Measurements from ENCODE around the gene OR6K3. TPM values are rescaled to one million over a fixed set of nuclear protein-coding genes. Genes with fewer than 3 reads are reported as not detected.

Gene OR6K3
- total RNA-seq, result not detected in 2 replicates

GRCh38 chr1:158720620-158721019, at the start of gene OR6K3:
OR6K3 (minus strand) TSS chr1:158720720; CDS start chr1:158718115, 2,605 bp downstream.

DNA sequence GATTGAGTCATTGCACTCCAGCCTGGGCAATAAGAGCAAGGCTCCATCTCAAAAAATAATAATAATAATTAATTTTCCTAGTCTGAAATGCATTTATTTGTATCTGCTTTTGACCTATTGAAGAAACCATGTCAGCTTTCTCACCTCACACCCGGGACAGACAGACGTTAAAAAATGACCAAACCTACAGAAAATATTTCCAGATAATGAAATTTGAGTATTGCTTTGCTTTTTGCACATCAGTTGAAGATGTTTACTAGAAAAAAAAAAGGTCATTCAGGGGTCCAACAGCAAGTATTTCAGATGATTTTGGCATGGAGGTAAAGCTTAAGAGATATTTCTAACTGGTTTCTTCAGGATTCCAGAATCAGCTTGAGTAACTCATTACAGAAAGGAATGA, 33.9 kb upstream of the OR6K3 start, which contains the start of gene OR6K6:
Gene OR6K6 (plus strand): TSS at position 301 of the 400 bp plus-strand sequence. CDS start 168 bp downstream, outside the sequence.

GRCh38 chr1:158700552-158700951, 20.0 kb downstream of the OR6K3 start, which contains the start of gene OR6K2:
OR6K2 (minus strand) TSS chr1:158700652; CDS start chr1:158700652, 0 bp downstream.

DNA sequence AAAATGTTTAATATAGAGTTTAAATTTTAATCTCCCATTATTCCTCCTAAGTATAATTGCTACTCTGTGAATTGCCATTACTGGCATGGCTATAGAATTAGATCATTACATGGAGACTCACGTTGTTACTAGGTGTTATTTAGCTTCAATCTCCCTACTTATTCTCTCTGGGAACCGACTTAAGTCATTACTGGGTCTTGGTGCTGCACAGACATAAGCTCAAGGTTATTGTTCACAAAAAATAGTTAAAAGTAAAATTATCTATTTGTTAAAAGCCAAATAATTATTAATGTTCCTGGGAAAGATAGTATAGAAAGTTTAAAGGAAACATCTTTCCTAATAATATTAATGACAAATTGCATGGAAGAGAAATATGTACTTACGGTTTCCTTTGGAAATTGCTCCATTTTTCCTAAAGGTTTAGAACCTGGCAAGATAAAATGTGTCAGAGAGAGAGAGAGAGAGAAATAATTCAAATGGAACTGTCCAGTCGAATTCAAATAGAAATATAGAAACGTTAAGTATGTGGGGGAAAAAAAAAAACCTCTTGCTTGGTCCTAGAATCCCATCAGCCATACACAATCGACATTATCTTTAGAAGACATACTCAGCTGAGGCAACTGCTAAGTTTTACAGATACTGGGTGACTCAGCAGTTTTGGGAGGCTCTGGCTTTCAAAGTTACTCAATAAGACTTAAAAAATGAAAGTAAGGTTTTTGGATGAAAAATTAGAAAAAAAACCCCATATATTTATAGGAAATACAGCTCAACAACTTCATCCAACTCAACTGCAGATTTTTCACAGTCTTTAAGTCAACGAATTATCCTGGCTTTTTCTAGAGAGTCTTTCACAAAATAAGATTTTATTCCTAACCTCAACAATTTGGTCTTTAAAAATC, 34.2 kb downstream of the OR6K3 start, which contains the start of gene SPTA1:
Gene SPTA1 (minus strand): TSS at position 605 of the 899 bp plus-strand sequence. CDS start 198 bp downstream, at position 407.

Other genes starting within 250 kb of the OR6K3 start
- gene OR10R2, start 248.5 kb downstream of the OR6K3 start, total RNA-seq, result not detected in 2 replicates
- gene OR6Y1, start 166.3 kb downstream of the OR6K3 start, total RNA-seq, result not detected in 2 replicates
- gene OR6P1, start 150.1 kb downstream of the OR6K3 start, total RNA-seq, result not detected in 2 replicates
- not detected in 2 replicates for gene OR10X1, start 140.8 kb downstream of the OR6K3 start, total RNA-seq
- gene OR10Z1, start 115.5 kb downstream of the OR6K3 start, total RNA-seq, result not detected in 2 replicates
- 0.27 and 0.43 TPM in 2 replicates for gene SPTA1, start 34.0 kb downstream of the OR6K3 start, total RNA-seq
- not detected in 2 replicates for gene OR6K2, start 20.1 kb downstream of the OR6K3 start, total RNA-seq
- gene OR6K6, start 34.0 kb upstream of the OR6K3 start, total RNA-seq, result not detected in 2 replicates
- gene OR6N1, start 51.5 kb upstream of the OR6K3 start, total RNA-seq, result not detected in 2 replicates
- gene OR6N2, start 60.5 kb upstream of the OR6K3 start, total RNA-seq, result not detected in 2 replicates
- not detected in 2 replicates for gene MNDA, start 110.6 kb upstream of the OR6K3 start, total RNA-seq
- not detected in 2 replicates for gene PYHIN1, start 210.8 kb upstream of the OR6K3 start, total RNA-seq

All from thoracic aorta endothelial cell (primary cell).